GM18499 (cell line): ENCODE measurements around the gene ARPIN.
"Not testable (repeated sequence)": the region's sequence is repeated elsewhere in the genome, so short reads cannot be mapped to it uniquely, and the experiment has no call there.

Experiments
- ATAC-seq: cut with Tn5 transposase; IDR thresholded peaks from one replicate; pipeline ENCODE4 v1.9.1; 2021; ENCODE audit warnings: moderate number of reproducible peaks; ENCODE audit not compliant: insufficient read depth, unreplicated experiment

ARPIN gene

DNA sequence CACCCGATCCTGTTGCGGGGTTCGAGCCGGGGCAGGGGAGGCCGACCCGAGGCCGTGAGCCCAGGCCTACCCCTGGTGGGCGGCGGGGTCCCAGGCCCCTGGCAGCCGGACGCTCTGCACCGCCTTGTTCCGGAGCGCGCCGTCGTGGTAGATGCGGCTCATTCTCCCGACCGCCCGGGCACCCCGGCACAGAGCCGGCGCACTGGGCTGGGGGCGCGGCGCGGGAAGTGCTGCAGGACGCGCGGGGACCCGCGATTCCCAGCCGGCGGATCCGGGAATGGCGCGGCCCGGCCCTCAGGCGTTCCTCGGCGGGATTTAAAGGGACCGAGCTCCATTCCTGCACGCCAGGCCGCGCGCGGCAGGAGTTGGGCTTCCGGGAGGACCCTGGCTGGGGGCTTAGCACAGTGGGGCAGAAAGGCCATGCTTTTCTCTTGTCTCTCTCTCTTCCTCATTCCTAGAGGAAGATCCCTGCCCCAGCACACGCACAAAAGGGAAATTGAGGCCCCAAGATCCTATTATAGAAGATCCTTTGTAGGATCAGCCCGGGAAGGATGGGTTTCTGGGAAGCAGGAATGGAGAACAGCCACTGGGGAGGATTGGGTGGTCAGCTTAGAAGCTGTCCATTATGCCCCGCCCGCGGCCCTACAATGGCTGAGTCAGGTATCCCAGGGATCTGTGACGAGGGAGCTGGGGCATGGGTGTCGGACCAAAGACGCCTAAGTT is at the start of gene ARPIN:
Gene ARPIN, minus strand, starts transcription at position 279 of the 723 bp plus-strand sequence. Its CDS starts 117 bp downstream, at position 162.
- no peak for ATAC-seq

DNA sequence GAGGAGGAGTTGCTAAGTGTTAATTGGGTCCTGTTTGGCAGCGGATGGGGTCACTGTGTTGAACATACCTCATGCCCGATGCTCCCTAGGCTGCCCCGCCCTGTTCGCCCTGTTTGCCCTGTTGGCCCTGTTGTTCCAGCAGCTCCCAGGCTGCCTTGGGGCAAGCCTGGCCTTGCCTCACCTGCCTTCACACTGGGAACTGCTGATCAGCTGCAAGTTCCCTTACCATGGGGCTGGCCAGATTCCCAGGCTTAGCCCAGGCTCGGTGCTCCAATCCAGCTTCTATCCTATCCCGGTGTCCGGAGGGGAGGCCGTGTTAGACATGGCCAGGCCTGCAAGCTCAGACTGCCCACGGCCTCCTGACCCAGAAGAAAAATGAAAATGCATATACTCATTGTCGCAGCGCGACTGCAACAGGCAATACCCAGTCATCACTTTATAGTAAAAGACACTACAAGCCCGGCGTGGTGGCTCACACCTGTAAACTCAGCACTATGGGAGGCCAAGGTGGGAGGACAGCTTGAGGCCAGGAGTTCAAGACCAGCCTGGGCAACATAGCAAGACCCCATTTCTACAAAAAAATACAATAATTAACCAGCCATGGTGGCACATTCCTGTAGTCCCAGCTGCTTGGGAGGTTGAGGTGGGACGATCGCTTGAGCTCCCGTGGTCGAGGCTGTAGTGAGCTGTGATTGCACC is 45.5 kb upstream of the ARPIN start:
- ATAC-seq: no peak

DNA sequence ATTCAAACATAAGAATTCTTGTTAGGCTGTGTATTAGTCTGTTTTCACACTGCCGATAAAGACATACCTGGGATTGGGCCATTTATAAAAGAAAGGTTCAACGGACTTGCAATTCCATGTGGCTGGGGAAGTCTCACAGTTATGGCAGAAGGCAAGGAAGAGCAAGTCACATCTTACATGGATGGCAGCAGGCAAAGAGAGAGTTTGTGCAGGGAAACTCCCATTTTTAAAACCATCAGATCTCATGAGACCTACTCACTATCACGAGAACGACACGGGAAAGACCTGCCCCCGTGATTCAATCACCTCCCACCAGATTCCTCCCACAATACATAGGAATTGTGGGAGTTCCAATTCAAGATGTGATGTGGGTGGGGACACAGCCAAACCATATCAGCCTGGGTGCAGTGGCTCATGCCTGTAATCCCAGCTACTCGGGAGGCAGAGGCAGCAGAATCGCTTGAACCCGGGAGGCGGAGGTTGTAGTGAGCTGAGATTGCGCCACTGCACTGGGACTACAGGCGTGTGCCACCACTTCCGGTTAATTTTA is 42.8 kb upstream of the ARPIN start:
- not testable (repeated sequence) for ATAC-seq

DNA sequence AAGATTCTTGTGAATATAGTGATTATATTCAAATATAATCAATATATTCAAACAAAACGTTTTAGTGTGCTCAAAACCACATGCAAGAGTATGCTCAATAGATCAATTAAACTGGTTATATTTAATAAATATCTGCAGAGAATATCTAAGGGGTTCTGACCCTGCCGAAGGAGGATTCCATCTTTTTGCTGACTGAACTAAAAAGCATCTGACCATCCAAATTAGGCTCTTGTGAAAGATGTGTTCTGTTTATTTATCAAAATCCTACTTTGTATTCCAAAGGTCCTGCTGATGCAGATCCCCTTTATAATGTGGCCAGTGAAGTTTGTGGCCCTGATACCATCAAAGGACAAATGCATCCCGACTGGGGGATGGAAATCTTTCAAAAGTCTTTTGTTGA is 41.8 kb upstream of the ARPIN start:
- no peak for ATAC-seq

DNA sequence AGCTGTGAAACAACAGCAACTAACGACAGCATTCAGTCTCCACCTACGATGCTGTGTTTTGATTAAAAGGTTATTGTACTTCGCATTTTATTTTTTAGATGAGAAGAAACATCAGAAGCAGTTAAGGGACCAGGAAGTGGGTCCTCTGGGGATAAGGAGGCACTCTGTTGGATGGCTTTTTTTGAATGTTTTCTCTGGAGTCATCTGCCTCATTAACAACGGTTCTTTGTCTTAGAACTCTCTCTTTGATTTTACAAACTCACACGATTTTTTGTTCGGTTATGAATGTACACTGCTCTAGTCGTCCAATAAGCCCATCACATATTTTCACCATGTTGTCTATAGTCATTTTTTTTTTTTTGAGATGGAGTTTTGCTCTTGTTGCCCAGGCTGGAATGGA is 36.0 kb upstream of the ARPIN start:
- no peak for ATAC-seq

DNA sequence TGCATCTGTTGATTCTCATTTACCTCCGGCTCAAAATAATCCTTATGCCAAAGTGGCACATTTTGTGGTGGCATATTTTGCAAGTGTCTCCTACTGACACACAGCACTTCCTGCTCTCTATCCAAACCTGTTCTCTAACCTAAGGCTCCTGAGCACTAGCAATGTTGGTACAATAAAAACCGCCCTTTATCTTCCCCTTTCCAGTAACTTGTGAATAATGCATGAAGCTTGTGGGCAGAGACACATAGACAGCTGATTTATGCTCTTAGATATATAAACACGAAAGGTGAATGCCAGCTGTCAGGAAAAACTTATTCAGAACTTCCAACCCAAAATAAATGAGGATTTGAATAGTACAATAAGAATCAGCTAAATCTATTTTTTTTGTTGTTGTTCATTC is 34.6 kb upstream of the ARPIN start:
- ATAC-seq: no peak

DNA sequence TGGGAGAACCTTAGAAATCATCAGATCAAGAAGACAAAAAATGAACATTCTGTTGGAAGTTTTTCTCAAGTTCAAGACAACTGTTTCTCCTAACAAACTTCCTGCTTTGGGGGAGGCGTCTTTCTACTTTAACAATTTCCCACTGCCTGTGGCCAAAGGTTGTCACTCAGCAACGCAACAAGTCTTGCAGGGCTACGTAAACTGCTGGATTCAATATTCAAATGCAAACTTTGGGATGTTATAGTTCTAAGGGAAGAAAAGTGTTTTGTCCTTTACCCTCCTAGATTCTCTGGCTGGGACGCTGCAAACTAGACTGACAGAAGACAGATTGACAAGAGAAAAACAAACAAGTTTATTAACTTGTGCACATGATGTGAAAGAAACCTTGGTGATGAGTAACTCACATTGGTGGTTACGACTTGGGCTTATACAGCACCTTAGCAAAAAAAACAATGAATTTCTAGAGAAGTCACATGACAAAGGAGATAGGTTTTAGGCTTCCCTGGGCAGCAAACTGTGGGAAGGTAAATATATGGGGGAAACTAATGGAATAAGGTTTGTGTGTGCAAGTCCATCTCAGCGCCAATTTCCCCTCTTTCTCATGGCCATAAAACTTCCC is 34.0 kb upstream of the ARPIN start:
- no peak for ATAC-seq

DNA sequence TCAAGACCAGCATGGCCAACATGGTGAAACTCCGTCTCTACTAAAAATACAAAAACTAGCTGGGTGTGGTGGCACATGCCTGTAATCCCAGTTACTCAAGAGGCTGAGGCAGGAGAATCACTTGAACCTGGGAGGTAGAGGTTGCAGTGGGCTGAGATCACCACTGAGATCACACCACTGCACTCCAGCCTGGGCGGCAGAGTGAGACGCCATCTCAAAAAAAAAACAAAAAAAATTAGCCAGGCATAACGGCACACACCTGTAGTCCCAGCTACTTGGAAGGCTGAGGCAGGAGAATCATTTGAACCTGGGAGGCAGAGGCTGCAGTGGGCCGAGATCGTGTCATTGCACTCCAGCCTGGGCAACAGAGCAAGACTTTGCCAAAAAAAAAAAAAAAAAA is 31.0 kb upstream of the ARPIN start:
- not testable (repeated sequence) for ATAC-seq

DNA sequence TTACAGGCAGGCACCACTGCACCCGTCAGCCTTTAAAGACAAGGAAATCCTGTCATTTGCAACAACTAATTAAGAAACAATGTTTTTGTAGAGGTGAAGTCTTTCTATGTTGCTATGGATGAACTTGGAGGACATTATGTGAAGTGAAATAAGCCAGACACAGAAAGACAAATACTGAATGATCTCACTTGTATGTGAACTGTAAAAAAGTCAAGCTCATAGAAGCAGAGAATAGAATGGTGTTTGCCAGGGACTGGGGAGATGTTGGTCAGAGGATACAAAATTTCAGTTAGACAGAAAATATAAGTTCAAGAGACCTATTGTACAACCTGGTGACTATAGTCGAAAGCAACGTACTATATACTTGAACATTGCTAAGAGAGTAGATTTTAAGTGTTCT is 27.2 kb upstream of the ARPIN start:
- no peak for ATAC-seq

DNA sequence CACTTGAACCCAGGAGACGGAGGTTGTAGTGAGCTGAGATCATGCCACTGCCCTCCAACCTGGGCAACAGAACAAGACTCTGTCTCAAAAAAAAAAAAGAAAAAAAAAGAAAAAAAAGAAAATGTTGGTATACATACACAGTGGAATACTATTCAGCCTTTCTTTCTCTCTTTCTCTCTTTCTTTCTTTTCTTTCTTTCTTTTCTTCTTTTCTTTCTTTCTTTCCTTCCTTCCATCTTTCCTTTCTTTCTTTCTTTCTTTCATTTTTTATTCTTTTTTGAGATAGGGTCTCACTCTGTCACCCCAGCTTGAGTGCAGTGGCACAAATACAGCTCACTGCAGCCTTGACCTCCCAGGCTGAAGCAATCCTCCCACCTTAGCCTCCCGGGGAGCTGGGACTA is 26.6 kb upstream of the ARPIN start:
- ATAC-seq: not testable (repeated sequence)

DNA sequence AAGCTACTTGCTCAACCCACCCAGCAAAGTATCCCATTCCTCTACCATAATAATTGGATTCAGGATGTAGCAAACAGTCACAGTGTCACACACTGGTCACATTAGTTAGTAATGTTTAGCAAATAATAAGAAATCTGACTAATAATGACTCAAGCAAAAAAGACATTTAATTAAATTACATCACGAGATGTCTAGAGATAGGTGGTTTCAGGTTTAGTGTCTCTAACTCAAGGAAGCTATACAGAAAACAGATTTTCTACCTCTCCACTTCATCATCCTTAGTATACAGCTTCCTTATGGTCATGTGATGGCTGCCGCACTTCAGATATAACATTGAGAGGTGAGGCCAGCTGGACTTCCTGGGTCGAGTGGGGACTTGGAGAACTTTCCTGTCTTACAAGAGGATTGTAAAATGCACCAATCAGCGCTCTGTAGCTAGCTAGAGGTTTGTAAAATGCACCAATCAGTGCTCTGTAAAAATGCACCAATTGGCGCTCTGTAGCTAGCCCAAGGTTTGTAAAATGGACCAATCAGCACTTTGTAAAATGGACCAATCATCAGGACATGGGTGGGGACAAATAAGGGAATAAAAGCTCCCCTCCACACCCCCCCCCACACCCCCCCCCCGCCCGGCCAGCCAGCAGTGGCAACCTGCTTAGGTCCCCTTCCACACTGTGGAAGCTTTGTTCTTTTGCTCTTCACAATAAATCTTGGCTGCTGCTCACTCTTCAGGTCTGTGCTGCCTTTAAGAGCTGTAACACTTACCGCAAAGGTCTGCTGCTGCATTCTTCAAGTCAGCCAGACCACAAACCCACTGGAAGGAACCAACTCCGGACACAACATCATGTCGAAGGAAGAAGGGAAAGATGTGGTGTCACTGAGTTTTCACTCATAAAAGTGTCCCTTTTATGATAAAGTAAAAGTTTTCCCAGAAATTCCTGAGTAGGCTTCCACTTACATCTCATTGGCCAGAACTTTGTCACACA is 24.9 kb upstream of the ARPIN start:
- ATAC-seq: no peak

DNA sequence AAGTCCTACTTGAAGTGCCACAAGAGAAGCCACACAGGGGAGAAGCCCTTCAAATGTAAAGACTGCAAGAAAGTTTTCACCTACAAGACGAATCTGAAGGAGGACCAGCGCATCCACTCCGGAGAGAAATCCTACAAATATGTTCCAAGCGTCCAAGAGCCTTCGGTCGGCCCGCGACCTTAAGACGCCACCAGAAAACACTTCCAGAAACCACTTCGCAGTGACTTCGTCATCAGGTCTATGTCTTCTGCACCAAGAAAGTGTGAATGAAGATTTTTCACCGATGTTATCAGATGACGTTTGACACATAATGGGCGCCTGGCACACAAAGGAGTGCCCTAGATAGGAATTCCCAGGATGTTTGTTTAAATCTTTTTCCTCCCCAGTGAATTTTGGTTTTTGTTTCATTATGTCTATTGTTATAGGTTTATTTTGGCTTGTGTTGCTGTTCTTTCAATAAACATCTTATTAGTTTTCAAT is 24.1 kb upstream of the ARPIN start:
- ATAC-seq: no peak

DNA sequence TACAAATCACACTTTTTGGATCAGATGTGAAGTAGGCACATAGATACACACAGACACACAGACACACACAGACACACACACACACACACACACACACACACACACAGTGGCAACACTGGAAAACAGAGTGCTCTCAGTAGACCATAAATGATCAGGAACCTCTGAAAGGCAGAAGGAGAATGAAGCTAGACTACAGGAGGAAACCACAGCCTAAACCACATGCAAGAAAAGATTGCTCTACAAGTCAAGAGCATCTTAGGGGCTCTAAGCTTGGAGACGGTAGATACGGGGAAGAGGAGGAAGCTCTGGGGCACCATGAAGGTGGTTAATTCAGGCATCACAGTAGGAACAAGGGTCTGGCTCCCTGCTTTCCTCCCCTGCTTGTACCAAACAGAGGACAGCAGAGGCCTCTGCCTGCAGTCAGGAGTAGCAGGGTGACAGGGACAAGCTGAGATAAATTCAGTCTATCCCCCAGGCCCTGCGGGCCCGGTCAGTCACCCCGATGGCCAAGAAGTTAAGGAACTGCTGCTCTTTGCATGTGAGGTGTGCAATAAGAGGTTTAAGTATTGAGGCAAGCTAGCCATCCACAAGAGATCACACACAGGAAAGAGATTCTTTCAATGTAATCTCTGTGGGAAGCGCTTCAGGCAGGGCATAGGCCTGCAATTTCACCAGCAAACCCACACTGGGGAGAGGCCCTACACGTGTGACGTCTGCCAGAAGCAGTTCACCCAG is 23.5 kb upstream of the ARPIN start:
- ATAC-seq: no peak

DNA sequence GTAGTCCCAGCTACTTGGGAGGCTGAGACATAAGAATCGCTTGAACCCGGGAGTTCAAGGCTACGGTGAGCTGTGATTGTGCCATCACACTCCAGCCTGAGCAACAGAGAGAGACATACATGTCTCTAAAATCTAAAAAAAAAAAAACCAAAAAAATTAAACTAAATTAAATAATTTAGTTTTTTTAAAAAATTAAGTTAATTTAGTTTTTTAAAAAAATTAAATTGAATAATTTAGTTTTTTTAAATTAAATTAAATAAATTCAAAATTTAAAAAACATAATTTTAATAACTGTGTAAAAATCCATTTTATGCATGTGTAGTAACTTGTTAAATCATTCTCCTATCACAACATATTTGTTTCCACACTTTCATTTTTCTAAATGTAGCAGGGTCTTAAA is 20.1 kb upstream of the ARPIN start:
- no peak for ATAC-seq

DNA sequence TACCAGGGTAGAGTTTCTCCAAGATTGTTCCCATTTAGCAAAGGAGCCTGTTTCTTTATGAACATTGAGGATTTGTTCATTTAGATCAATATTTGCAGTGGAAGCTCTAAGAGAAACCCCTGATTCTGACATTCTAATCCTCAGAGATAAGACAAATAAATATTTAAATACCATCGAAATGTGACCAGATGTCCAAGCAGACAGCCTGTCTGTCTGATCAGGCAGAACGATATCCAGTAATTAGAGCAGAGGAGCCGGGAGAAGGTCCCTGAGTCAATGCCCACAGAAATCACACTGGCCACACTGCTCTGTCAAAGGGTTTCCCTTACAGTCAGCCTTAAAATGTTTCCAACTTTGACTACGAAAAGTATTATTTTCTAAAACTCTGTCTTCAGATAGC is 15.7 kb upstream of the ARPIN start:
- ATAC-seq: no peak

DNA sequence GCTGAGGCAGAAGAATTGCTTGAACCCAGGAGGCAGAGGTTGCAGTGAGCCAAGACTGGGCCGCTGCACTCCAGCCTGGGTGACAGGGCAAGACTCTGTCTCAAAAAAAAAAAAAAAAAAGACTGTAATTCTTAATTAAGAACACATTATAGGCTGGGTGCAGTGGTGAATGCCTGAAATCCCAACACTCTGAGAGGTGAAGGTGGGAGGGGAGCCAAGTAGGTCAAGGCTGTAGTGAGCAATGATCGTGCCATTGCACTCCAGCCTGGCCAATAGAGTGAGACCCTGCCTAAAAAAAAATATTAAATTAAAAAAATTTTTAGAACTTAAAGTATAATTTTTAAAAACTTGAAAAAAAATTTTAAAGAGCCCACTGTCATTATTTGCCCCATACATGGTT is 13.4 kb upstream of the ARPIN start:
- no peak for ATAC-seq

DNA sequence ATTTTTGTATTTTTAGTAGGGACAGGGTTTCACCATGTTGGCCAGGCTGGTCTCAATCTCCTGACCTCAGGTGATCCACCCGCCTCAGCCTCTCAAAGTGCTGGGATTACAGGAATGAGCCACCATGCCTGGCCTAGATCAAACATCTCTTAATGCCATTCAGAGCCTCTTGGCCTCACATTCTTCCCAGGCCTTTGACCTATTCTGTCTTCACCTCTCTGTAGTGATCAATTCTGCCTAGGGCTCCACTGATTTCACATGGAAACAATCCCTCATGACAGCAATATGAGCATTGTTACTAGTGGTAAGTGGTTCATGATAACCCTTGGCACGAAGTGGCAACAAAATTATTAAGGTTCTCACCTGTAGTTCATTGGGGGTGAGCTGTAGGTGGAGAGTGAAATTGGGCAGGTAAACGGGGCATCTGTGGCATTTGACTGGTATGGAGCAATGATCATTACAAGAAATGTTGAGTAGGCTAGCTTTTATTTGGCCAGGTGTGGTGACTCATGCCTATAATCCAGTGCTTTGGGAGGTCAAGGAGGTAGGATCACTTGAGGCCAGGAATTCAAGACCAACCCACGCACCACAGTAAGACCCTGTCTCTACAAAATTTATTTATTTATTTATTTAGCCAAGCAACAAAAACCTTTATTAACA is 4.8 kb upstream of the ARPIN start:
- no peak for ATAC-seq

DNA sequence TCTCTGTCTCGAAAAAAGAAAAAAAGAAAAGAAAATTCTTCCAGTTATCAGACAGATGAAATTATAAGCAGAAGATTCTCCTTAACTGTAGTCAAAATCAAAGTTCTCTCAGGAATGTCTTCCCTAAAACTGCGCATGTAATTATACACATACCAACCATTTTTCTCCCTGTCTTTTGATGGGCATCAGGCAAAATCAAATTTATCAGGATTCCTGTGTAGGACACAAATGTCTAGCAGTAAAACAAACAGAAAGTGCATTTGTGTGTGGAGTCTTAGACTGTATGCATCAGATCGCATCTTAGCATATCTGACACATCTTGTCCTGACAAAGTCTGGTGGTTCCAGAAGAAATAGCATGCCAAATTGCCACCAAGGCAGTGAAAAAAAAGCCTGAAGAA is 3.9 kb upstream of the ARPIN start:
- ATAC-seq: no peak

DNA sequence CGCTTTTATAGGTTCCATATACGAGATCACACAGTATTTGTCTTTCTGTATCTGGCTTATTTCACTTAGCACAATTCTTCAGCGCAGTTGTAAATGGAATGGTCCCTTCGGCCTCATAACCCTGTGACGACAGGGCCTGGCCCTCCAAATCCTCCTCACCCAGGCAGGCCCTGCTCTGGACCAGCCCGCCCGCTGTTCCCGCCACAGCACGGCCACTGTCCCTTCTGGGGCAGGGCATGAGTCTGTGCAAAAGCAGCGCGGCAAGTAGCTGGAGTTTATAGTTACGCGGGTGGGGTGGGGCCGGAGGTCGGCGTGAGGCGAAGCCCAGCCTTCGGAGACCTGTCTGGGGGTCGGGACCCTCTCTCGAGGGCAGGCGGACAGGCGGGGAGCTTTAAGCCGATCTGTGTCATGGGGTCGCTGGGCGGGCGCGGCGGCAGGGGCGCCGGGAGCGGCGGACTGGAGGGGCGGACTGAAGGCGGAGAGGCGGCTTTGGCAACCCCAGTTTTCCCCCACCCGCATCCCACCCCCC is 543 bp downstream of the ARPIN start:
- ATAC-seq: no peak
